ENCODE measurements around the gene TFE3.

DNA sequence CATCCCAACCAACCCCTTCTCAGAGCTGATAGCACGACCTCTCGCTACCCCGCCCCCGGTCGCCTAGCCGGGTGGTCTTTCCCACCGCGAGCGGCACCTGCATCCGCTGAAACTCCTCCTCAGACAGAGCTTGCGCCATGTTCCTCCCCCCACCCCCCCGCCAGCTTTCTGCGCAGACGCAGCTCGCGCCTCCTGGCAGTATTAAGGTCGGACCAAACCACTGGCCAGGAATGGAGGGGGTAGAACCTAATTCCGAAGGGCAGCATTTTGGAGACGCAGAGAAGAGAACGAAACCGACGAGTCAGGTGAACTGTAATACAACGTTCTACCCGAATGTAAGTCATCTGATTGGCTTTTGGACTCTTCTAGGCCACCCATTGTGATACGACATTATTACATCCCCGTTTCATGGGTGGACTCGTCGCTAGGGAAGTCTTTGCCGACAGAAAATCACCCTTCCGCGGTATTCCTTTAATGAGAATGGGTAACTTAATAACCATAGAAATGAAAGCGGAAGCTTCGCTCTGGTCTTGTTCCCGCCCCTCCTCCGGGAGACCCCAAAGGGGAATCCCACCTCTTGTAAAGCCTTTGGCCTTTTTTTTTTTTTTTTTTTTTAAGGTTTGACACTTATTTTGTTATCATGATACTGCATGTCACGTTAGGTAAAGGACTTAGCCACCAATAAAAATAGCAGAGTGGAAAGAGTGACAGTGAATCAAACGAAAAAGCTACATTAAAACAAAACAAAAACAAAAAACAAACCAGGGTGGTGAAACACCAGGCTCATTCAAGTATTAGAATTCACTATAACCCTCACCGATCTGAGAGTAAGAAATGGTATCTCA is 40.8 kb downstream of the TFE3 start, which contains the start of gene GRIPAP1:
- TF ChIP-seq, protein P1, sequence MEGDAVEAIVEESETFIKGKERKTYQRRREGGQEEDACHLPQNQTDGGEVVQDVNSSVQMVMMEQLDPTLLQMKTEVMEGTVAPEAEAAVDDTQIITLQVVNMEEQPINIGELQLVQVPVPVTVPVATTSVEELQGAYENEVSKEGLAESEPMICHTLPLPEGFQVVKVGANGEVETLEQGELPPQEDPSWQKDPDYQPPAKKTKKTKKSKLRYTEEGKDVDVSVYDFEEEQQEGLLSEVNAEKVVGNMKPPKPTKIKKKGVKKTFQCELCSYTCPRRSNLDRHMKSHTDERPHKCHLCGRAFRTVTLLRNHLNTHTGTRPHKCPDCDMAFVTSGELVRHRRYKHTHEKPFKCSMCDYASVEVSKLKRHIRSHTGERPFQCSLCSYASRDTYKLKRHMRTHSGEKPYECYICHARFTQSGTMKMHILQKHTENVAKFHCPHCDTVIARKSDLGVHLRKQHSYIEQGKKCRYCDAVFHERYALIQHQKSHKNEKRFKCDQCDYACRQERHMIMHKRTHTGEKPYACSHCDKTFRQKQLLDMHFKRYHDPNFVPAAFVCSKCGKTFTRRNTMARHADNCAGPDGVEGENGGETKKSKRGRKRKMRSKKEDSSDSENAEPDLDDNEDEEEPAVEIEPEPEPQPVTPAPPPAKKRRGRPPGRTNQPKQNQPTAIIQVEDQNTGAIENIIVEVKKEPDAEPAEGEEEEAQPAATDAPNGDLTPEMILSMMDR (conservative IDR thresholded peaks at IDR 0.05; ENCODE audit: low read depth in 2 of 2) = no peak
- peak; percentile 45 for TF ChIP-seq POLR2AphosphoS5 (IDR thresholded peaks at IDR 0.05; ENCODE audit: low read depth)
- TF ChIP-seq, protein P2, sequence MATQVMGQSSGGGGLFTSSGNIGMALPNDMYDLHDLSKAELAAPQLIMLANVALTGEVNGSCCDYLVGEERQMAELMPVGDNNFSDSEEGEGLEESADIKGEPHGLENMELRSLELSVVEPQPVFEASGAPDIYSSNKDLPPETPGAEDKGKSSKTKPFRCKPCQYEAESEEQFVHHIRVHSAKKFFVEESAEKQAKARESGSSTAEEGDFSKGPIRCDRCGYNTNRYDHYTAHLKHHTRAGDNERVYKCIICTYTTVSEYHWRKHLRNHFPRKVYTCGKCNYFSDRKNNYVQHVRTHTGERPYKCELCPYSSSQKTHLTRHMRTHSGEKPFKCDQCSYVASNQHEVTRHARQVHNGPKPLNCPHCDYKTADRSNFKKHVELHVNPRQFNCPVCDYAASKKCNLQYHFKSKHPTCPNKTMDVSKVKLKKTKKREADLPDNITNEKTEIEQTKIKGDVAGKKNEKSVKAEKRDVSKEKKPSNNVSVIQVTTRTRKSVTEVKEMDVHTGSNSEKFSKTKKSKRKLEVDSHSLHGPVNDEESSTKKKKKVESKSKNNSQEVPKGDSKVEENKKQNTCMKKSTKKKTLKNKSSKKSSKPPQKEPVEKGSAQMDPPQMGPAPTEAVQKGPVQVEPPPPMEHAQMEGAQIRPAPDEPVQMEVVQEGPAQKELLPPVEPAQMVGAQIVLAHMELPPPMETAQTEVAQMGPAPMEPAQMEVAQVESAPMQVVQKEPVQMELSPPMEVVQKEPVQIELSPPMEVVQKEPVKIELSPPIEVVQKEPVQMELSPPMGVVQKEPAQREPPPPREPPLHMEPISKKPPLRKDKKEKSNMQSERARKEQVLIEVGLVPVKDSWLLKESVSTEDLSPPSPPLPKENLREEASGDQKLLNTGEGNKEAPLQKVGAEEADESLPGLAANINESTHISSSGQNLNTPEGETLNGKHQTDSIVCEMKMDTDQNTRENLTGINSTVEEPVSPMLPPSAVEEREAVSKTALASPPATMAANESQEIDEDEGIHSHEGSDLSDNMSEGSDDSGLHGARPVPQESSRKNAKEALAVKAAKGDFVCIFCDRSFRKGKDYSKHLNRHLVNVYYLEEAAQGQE (IDR thresholded peaks at IDR 0.05; ENCODE audit: unreplicated experiment) = no peak
- no peak for TF ChIP-seq CREB1 (CRISPR knock-in tag; IDR thresholded peaks at IDR 0.05; ENCODE audit: low read depth)
- no peak for TF ChIP-seq EZH2phosphoT487 (IDR thresholded peaks at IDR 0.05; ENCODE audit: unreplicated experiment)
- TF ChIP-seq STAT1 (IDR thresholded peaks at IDR 0.05; ENCODE audit: unreplicated experiment) = no peak
- TF ChIP-seq EZH2 (IDR thresholded peaks at IDR 0.05; ENCODE audit: low read depth, unreplicated experiment) = no peak

All from GM23338 (cell line).